PC-3 (cell line): ENCODE results near the gene EXOC6B.

Experiments used
- EZH2 ChIP-seq: fragments of 300-600 bp; sonication (generic); IDR thresholded peaks from one replicate; pipeline ENCODE4 v1.6.1; 2017; ENCODE audit warnings: antibody characterized with exemption, mild to moderate bottlenecking, low read length; ENCODE audit not compliant: unreplicated experiment
- TF ChIP-seq, protein P1 (sequence below): fragments of 300-600 bp; sonication (generic); conservative IDR thresholded peaks from 2 replicates; pipeline ENCODE4 v1.5.1; 2017; ENCODE audit warnings: antibody characterized with exemption, low read depth, mild to moderate bottlenecking, low read length

DNA sequence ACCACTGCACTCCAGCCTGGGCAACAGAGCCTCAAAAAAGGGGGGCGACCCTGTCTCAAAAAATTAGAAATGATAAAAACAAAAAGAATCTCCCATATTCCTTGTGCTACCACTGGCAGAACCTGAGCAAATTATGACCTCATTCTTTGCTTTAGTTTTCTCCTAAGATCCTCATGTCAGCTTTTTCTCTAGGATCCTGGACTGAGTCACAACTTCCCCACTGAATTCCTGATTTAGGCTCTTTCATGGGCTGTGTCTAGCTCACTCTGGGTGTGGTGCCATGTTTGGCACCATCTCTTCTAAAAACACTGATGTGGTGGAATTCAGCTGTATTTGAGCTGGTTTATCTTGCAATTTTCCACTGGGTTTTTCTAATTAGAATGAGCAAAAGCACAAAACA lies 37.1 kb downstream of the EXOC6B start:
- TF ChIP-seq, protein P1, sequence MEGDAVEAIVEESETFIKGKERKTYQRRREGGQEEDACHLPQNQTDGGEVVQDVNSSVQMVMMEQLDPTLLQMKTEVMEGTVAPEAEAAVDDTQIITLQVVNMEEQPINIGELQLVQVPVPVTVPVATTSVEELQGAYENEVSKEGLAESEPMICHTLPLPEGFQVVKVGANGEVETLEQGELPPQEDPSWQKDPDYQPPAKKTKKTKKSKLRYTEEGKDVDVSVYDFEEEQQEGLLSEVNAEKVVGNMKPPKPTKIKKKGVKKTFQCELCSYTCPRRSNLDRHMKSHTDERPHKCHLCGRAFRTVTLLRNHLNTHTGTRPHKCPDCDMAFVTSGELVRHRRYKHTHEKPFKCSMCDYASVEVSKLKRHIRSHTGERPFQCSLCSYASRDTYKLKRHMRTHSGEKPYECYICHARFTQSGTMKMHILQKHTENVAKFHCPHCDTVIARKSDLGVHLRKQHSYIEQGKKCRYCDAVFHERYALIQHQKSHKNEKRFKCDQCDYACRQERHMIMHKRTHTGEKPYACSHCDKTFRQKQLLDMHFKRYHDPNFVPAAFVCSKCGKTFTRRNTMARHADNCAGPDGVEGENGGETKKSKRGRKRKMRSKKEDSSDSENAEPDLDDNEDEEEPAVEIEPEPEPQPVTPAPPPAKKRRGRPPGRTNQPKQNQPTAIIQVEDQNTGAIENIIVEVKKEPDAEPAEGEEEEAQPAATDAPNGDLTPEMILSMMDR: no peak
- TF ChIP-seq EZH2: no peak
